ENCODE measurements around the gene LMX1A.

LMX1A gene

DNA sequence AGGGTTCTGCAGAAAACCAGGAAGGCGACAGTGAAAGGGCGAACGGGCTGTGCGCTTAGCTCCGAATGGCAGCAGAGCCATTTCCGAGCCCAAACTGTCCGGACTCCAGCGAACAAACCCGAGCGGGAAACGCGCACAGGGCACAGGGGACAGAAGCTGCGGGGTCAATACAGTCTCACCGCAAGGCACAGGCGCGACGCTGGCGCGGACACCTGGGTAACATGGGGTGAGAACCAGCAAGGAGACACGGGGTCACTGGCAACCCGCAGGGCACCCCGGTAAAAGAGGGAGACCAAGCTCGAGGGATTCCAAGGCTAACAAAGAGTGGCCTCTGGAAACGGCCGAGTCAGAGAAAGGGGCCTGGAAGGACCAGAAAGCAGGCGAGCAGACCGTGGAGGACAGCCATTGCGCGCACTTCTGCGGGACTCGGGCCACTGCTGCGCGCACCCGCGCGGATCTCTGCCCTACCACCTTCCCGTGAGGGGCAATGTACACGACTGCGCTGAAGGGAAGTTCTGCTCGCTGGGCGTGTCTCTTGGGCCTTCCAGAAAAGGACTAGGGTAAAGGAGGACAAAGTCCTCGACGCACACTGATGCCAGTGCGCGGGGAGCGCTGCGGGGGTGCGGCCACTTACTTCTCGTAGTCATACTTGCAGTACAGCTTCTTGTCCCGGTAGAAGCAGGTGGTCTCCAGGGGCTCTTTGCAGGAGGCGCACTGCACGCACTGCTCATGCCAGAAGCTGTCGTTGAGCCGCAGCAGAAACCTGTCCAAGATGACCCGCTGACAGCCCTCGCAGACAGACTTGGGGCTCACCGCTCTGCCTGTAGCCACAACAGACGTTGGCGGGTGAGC, 3.8 kb downstream of the LMX1A start:
- Mint-ChIP-seq H3K4me3 (peak overlapping the region; percentile 74), H3K9me3 (no peaks in the 10 kb centered on the region), H3K36me3 (ENCODE audit: low read depth) (no peaks in the 10 kb centered on the region), H3K27ac (no peak overlapping the region), H3K27me3 (ENCODE audit: low read depth, poor library complexity) (peaks cover 97% of the 10 kb centered on the region), H3K4me1 (peaks cover 46% of the 10 kb centered on the region)
- TF ChIP-seq, protein P1, sequence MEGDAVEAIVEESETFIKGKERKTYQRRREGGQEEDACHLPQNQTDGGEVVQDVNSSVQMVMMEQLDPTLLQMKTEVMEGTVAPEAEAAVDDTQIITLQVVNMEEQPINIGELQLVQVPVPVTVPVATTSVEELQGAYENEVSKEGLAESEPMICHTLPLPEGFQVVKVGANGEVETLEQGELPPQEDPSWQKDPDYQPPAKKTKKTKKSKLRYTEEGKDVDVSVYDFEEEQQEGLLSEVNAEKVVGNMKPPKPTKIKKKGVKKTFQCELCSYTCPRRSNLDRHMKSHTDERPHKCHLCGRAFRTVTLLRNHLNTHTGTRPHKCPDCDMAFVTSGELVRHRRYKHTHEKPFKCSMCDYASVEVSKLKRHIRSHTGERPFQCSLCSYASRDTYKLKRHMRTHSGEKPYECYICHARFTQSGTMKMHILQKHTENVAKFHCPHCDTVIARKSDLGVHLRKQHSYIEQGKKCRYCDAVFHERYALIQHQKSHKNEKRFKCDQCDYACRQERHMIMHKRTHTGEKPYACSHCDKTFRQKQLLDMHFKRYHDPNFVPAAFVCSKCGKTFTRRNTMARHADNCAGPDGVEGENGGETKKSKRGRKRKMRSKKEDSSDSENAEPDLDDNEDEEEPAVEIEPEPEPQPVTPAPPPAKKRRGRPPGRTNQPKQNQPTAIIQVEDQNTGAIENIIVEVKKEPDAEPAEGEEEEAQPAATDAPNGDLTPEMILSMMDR (IDR thresholded peaks at IDR 0.05): no peak
- DNase-seq: peak; percentile 52

DNA sequence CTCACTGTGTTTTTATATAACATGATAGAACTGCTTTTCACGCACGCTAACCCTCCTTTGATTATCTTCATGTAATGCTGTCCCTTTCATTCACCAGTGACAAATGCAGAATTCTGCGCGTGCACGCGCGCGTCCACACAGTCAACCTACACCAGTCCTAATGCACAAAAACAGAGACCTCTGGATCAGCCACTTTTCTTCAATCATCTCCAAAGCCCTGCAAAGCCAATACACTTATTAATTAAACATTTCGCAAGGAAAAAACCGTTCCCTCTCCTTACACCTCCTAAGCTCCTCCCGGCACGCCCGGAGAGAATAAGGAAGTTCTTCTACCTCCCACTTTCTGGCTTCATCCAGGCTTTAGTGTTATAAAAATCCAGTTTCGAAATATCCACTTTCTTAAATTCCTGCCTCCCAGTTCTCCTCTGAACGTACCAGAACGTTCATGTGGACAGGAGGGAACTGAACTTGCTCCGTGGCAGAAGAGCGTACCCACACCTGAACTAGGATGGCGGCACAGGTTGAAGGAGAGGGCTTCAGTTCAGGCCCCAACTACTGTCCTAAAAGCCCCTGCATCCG, 4.6 kb downstream of the LMX1A start:
- Mint-ChIP-seq H3K4me1 (peaks cover 50% of the 10 kb centered on the region), H3K4me3 (peak overlapping the region; percentile 74), H3K27me3 (ENCODE audit: low read depth, poor library complexity) (peaks cover 93% of the 10 kb centered on the region), H3K9me3 (no peaks in the 10 kb centered on the region), H3K36me3 (ENCODE audit: low read depth) (no peaks in the 10 kb centered on the region), H3K27ac (no peak overlapping the region)
- DNase-seq: no peak
- TF ChIP-seq, protein P1 (IDR thresholded peaks at IDR 0.05): no peak

DNA sequence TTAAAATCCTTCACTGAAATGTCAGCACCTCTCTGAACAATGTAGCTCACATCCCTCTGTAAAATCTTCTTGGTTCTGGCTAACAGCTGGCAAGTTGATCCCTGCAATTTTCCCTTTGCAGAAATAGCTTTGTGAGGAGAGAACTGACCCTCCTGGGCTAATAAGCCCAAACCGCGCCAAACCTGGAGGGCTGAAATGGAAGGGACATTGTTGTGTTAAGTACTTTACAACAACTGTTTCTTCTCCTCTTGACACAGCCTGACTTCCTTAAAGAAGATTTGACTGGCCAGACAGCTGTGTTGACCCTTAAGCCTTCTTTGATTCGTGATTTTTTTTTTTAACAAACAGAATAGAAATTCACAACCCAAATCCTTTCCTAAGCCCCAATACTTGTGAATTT, 5.7 kb downstream of the LMX1A start:
- TF ChIP-seq, protein P1 (IDR thresholded peaks at IDR 0.05): no peak
- H3K4me3 Mint-ChIP-seq: no peak overlapping the region
- no peak for DNase-seq
- H3K9me3 Mint-ChIP-seq: no peaks in the 10 kb centered on the region
- H3K36me3 Mint-ChIP-seq (ENCODE audit: low read depth): no peaks in the 10 kb centered on the region
- H3K27ac Mint-ChIP-seq: no peak overlapping the region
- H3K4me1 Mint-ChIP-seq: peaks cover 50% of the 10 kb centered on the region
- peaks cover 82% of the 10 kb centered on the region for H3K27me3 Mint-ChIP-seq (ENCODE audit: low read depth, poor library complexity)

DNA sequence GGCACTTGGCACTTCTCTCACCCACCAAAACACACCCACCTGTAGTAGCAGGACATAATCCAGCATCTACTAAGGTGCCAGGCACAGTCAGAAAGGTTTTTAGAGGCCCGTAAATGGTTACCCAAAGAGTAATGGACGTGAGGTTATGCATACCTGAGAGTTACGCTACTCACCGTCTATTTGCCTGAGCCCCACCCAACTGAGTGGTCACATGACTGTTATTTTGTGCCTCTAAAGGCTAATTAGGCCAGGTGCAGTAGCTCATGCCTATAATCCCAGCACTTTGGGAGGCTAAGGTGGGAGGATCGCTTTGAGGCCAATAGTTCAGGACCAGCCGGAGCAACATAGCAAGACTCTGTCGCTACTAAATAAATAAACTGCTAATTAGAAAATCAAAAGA, 11.0 kb downstream of the LMX1A start:
- no peaks in the 10 kb centered on the region for H3K36me3 Mint-ChIP-seq (ENCODE audit: low read depth)
- no peak overlapping the region for H3K4me3 Mint-ChIP-seq
- H3K27ac Mint-ChIP-seq: no peak overlapping the region
- peaks cover 36% of the 10 kb centered on the region for H3K27me3 Mint-ChIP-seq (ENCODE audit: low read depth, poor library complexity)
- H3K9me3 Mint-ChIP-seq: no peaks in the 10 kb centered on the region
- DNase-seq: no peak
- peaks cover 25% of the 10 kb centered on the region for H3K4me1 Mint-ChIP-seq
- TF ChIP-seq, protein P1 (IDR thresholded peaks at IDR 0.05): no peak

DNA sequence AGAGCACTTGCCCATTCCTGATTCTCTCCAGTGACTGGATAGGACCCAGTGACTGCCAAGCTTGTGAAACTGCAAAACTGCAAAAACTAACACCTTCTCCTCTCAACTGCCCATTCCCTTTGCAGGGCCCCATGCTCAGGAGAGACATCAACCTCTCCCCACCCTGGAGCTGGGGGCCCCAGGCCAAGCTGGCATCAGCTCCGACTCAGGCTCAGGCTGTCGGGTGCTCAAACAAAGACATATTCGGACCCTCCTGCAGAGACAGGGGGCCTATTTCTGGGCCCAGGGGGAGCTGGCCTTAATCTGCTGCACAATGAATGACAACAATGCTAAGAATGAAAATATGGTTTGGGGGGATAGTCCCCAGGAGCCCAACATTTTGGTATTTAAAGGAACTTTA, 11.8 kb downstream of the LMX1A start:
- no peak overlapping the region for H3K27ac Mint-ChIP-seq
- no peak overlapping the region for H3K4me3 Mint-ChIP-seq

More for the DNA sequence above, 11.8 kb downstream of the LMX1A start:
- peaks cover 25% of the 10 kb centered on the region for H3K4me1 Mint-ChIP-seq
- DNase-seq: no peak
- H3K27me3 Mint-ChIP-seq (ENCODE audit: low read depth, poor library complexity): peaks cover 33% of the 10 kb centered on the region
- no peaks in the 10 kb centered on the region for H3K36me3 Mint-ChIP-seq (ENCODE audit: low read depth)
- no peaks in the 10 kb centered on the region for H3K9me3 Mint-ChIP-seq
- TF ChIP-seq, protein P1 (IDR thresholded peaks at IDR 0.05): no peak

Data from nephron progenitor cell (in vitro differentiated cells).